OCI-LY7 (cell line): ENCODE results near the gene MYBBP1A.

Experiments
- CTCF ChIP-seq: fragments of 200-600 bp; sonication (generic); conservative IDR thresholded peaks from 2 replicates; pipeline ENCODE4 v1.5.1; 2014; ENCODE audit warnings: mild to moderate bottlenecking, antibody characterized with exemption, low read length, moderate library complexity, mixed read lengths
- EZH2phosphoT487 ChIP-seq: fragments of 200-600 bp; sonication (generic); IDR thresholded peaks from 2 replicates; pipeline ENCODE4 v1.6.1; 2018; ENCODE audit warnings: low read depth, borderline replicate concordance, mild to moderate bottlenecking, mixed run types, antibody characterized with exemption, low read length, moderate library complexity, mixed read lengths

GRCh38 chr17:4510618-4510941, 44.6 kb downstream of the MYBBP1A start:
- TF ChIP-seq CTCF (no peak), EZH2phosphoT487 (no peak)
